Hematopoietic multipotent progenitor cell treated with erythropoietin and hydrocortisone succinate and interleukin-3 and kit ligand, for 6 days (in vitro differentiated cells): ENCODE measurements around the gene RND2.
A peak's percentile ranks its signal among the peaks of the same experiment; 100 is the strongest.
"Not testable (repeated sequence)": the region's sequence is repeated elsewhere in the genome, so short reads cannot be mapped to it uniquely, and the experiment has no call there.

Experiments used
- DNase-seq: peaks from one replicate; pipeline ENCODE4 v3.0.0-alpha.2; 2015

RND2 gene

GRCh38 chr17:43024407-43025289, at the start of gene RND2:
Gene RND2 (plus strand): TSS chr17:43025231. CDS start chr17:43025348, 117 bp downstream.
- DNase-seq: peak; percentile 97

DNA sequence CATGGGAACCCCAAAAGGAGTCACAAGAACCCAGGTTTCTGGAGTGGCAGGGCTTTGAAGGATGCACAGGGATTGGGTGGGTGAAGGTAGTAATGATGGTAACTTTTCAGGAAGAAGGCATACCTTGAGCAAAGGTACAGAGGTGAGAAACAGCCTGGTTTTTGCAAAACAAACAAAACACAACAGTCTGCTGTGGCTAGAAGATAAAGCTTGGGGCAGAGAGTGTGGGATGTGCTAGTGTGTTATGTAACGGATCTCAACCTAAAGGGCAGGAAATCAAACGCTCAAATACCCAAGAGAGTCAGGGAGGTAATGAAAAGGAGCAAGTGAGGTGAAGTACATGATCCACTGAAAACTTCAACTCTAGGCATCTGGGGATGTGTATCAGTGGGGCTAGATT, 49.8 kb upstream of the RND2 start:
- no peak for DNase-seq

DNA sequence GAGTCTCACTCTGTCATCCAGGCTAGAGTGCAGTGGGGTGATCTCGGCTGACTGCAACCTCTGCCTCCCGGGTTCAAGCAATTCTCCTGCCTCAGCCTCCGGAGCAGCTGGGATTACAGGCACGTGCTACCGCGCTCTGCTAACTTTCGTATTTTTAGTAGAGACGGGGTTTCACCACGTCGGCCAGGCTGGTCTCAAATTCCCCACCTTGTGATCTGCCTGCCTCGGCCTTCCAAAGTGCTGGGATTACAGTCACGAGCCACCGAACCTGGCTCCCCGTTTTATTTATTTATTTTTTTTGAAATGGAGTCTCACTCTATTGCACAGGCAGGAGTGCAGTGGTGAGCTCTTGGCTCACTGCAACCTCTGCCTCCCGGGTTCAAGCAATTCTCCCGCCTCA, 49.3 kb upstream of the RND2 start:
- DNase-seq: not testable (repeated sequence)

GRCh38 chr17:42979511-42980273, 45.3 kb upstream of the RND2 start, which contains the start of gene PTGES3L:
Gene PTGES3L (minus strand): TSS chr17:42980080. CDS start chr17:42980053, 27 bp downstream.
- DNase-seq: peak; percentile 84

DNA sequence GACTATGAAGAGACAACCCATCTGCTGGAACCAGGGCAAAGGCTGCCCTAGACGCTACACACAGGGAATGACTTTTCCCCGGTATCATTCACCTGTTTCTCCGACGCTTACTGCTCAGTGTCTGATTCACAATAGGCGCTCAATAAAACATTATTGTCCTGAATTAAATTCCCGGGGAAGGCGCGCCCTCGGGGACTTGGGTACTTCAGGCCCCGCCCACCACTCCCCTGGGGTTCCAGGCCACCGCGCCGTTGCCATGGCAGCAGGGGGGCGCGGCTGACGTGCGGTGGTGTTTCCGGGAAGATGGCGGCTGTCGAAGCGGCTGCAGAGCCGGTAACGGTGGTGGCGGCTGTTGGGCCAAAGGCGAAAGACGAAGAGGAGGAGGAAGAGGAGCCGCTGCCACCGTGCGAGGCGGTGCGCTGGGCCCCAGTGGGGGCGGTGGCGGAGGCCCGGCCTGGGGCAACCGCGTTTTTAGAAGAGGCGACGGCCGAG, 44.7 kb upstream of the RND2 start, which contains the start of gene RUNDC1:
RUNDC1 (plus strand) TSS at position 292 of the 492 bp plus-strand sequence; CDS start at position 304, 12 bp downstream.
- peak; percentile 96 for DNase-seq

DNA sequence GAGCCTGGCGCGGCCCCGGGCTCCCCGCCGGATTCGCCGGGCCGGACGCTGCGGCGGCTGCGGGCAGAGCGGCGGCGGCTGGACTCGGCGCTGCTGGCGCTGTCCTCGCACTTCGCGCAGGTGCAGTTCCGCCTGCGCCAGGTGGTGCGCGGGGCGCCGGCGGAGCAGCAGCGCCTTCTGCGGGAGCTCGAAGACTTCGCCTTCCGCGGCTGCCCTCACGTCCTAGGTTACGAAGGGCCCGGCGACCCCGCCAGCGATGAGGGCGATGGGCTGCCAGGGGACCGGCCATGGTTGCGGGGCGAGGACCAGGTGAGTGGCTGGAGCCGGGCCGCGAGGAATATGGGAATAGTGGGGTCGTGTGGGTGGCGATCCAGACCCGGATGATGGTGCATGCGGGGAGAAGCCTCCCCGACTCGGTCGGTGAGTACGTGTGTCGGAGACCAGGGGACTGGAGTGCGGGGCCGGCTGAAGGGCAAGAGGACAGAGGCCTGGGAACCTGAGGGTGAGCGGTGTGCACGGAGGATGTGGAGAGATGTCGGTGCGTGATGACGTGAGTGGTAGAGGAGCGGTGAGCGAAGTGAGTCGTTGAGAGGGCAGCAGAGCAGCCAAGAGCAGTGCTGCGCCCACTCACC, 44.1 kb upstream of the RND2 start:
- peak; percentile 77 for DNase-seq

GRCh38 chr17:42982266-42982665, 42.8 kb upstream of the RND2 start:
- DNase-seq: no peak

- peak; percentile 70 for DNase-seq
Observed at GRCh38 chr17:42985225-42985624, 39.8 kb upstream of the RND2 start.

DNA sequence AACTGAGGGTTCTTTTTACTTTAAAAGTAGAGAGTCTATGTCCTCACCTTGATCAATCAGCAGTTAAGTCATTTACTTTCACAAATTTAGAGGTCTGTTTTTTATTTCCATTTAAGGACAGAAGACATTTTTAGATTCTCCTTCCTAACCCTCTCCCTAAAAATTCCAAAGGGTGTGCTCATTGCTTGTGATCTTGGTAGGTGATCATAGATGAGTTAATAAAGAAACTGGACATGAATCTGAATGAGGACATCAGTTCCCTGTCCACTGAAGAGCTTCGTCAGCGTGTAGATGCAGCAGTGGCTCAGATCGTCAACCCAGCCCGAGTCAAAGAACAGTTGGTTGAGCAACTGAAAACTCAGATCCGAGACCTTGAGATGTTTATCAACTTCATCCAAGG, 35.9 kb upstream of the RND2 start:
- DNase-seq: no peak

DNA sequence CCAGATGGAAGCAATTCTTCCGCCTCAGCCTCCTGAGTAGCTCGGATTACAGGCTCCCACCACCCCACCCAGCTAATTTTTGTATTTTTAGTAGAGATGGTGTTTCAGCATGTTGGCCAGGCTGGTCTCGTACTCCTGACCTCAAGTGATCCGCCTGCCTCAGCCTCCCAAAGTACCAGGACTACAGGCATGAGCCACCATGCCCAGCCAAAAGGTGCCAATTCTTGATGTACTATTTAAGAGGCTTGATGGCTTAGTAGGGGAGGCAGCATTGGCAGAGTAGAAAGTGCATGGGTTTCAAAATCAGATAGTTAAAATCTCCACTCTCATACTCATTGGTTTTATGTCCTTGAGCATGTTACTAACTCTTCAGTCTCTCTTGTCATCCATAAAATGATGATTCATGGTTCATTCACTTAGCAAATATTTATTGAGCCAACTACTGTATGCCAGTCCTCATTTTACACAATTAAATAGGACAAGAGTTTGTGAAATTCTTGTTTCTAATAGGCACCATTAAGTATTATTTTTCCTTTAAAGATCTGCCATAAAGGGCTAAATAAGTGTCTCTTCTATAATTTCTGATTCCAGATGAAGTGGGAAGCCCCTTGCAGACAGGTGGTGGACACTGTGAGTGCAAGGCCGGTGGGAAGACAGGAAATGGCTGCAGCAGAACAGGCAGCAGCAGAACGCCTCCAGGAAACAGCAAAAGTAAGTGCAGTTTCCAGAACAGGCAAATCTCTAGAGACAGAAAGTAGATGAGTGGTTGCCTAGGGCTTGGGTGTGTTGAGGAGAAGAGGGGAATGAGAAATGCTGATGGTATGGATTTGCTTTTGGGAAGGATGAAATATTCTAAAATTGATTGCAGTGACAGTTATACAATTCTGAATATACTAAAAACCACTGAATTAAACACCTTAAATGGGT, 35.0 kb upstream of the RND2 start:
- DNase-seq: no peak

- DNase-seq: no peak
Observed at GRCh38 chr17:42991471-42991870, 33.6 kb upstream of the RND2 start.

GRCh38 chr17:42992872-42993271, 32.2 kb upstream of the RND2 start:
- no peak for DNase-seq

DNA sequence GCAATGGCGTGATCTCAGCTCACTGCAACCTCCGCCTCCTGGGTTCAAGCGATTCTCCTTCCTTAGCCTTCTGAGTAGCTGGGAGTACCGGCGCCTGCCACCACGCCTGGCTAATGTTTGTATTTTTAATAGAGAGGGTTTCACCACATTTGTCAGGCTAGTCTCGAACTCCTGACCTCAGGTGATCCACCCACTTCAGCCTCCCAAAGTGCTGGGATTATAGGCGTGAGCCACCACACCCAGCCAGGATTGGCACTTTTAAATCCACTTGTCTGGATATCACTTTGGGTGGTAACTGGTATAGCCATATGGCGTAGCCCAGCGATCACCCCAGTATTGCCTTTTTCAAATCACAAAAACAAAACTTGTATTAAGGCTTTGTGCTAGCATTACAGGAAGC, 31.1 kb upstream of the RND2 start:
- not testable (repeated sequence) for DNase-seq

DNA sequence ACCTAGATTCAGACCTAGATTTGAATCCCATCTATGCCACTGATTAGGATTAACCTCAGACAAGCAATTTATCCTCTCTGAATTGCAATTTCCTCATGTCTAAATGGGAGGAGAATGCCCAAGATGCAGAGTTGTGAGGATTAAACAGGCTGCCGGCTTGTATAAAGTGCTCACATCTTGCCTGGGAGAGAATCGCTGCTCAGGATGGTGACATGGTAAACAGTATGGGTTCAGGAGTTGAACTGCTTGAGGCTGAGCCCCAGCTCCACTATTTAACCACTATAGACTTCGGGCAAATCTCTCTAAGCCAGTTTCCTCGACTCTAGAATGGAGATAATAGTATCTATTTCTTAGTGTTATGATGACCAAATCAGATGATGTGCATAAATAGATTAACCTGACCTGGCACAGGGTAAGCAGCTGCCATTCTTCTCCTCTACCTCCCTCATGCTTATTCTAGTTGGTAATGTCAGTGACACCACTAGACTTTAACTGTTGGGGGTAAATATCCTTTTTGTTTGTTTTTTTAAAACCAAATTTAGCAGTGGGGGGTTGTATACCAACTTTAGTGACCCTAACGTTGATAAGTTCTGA, 27.5 kb upstream of the RND2 start:
- no peak for DNase-seq

GRCh38 chr17:42997984-42998938, 26.8 kb upstream of the RND2 start, which contains the start of gene RPL27:
Gene RPL27 (plus strand): TSS chr17:42998419. CDS start chr17:42998751, 332 bp downstream.
- DNase-seq: peak; percentile 100

DNA sequence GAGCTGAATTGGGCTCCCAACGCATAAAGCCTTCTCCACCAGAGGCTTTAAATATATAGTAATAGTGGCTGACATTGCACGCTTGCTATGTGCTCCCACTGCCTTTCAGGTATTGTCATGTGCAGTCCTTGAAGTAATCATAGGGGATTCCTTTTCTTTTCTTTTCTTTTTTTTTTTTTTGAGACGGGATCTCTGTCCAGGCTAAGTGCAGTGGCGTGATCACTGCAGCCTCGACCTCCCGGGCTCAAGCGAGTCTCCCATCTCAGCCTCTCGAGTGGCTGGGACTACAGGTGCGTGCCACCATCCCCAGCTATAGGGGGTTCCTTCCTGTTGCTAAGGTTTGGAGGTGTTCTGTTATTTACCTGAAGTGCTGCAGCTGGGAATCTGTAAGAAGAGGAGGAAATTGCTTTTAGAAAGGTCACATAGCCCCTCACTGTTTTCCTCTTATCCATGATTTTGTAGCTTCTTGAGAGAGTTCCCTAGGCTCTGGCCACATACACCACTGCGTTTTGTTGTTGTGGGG, 26.0 kb upstream of the RND2 start:
- DNase-seq: no peak

DNA sequence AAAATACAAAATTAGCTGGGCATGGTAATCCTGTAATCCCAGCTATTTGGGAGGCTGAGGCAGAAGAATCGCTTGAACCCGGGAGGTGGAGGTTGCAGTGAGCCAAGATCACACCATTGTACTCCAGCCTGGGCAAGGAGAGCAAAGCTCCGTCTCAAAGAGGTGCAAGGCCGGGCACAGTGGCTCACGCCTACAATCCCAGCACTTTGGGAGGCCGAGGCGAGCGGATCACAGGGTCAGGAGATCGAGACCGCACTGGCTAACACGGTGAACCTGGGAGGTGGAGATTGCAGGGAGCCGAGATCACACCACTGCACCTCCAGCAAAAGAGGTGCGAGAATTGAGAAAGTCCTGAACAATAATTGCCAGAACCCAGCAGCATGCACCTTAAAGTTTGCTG, 24.1 kb upstream of the RND2 start:
- not testable (repeated sequence) for DNase-seq

DNA sequence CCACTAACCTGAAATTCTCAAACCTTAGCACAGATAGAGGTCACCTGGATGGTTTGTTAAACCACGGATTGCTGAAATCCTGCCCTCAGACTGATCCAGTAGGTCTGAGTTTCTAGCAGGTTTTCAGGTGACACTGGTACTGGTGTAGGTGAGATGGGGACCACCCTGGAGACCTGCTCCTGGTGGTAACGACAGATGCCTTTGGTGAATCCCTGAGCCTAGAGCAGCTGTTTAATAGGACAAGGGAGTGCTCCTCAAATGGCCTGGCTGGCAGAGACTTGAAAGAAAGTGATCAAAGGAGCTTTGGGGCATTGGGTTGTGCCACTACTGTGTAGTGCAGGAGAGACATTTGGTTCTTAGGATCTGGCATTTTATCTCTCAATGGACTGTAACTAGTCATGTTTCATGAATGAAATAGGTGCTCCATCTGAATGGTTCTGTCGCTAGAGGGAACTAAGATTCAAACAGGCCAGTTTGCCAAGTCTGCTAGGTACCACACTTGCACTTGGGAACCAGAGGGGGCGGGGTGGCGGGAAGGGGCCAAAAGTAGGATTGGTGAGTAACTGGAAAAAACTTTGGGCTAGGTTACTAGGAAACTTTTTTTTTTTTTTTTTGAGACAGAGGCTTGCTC, 21.4 kb upstream of the RND2 start:
- peak; percentile 43 for DNase-seq
